ENCODE results near the gene ACER3. TPM values are rescaled to one million over a fixed set of nuclear protein-coding genes. Genes with fewer than 3 reads are reported as not detected.

The ACER3 gene
- total and polyA plus RNA-seq, 2 experiments from 2014 or later: 6.2 to 26.5 TPM

- Histone ChIP-seq H2AFZ (no peak overlapping the region), H3K9me2 (ENCODE audit: insufficient read depth) (no peaks in the 10 kb centered on the region), H3K27me3 (ENCODE audit: insufficient read depth) (no peaks in the 10 kb centered on the region), H3K4me3 (no peak overlapping the region), H3K4me2 (no peak overlapping the region), H3K36me3 (ENCODE audit: insufficient read depth) (no peaks in the 10 kb centered on the region), H3K79me2 (replicated peaks; ENCODE audit: insufficient read depth) (no peaks in the 10 kb centered on the region), H3F3A (replicated peaks; ENCODE audit: low read depth) (no peaks in the 10 kb centered on the region), H4K20me1 (replicated peaks; ENCODE audit: insufficient read depth) (no peaks in the 10 kb centered on the region), H3K27ac (ENCODE audit: low read depth) (no peak overlapping the region), H3K4me1 (ENCODE audit: insufficient read depth) (no peaks in the 10 kb centered on the region)
- H3K27ac Mint-ChIP-seq: no peak overlapping the region
- no peaks in the 10 kb centered on the region for H3K9me3 Mint-ChIP-seq
- no peak overlapping the region for H3K4me3 Mint-ChIP-seq
- TF ChIP-seq EZH2 (IDR thresholded peaks at IDR 0.05; ENCODE audit: low read depth, unreplicated experiment) (no peak), EZH2phosphoT487 (IDR thresholded peaks at IDR 0.05; ENCODE audit: unreplicated experiment) (no peak), POLR2AphosphoS5 (IDR thresholded peaks at IDR 0.05; ENCODE audit: low read depth) (no peak), CREB1 (CRISPR knock-in tag; IDR thresholded peaks at IDR 0.05; ENCODE audit: low read depth) (no peak), CTCF (conservative IDR thresholded peaks at IDR 0.05; ENCODE audit: low read depth in 2 of 2) (no peak), ZNF114 (CRISPR knock-in tag; IDR thresholded peaks at IDR 0.05) (no peak), ZNF331 (CRISPR knock-in tag; IDR thresholded peaks at IDR 0.05; ENCODE audit: low read depth) (no peak), STAT1 (IDR thresholded peaks at IDR 0.05; ENCODE audit: unreplicated experiment) (no peak), NANOG (IDR thresholded peaks at IDR 0.05; ENCODE audit: borderline replicate concordance) (no peak), ETS1 (IDR thresholded peaks at IDR 0.05) (no peak), JUNB (IDR thresholded peaks at IDR 0.05; ENCODE audit: unreplicated experiment) (no peak)
- TF ChIP-seq, protein P1, sequence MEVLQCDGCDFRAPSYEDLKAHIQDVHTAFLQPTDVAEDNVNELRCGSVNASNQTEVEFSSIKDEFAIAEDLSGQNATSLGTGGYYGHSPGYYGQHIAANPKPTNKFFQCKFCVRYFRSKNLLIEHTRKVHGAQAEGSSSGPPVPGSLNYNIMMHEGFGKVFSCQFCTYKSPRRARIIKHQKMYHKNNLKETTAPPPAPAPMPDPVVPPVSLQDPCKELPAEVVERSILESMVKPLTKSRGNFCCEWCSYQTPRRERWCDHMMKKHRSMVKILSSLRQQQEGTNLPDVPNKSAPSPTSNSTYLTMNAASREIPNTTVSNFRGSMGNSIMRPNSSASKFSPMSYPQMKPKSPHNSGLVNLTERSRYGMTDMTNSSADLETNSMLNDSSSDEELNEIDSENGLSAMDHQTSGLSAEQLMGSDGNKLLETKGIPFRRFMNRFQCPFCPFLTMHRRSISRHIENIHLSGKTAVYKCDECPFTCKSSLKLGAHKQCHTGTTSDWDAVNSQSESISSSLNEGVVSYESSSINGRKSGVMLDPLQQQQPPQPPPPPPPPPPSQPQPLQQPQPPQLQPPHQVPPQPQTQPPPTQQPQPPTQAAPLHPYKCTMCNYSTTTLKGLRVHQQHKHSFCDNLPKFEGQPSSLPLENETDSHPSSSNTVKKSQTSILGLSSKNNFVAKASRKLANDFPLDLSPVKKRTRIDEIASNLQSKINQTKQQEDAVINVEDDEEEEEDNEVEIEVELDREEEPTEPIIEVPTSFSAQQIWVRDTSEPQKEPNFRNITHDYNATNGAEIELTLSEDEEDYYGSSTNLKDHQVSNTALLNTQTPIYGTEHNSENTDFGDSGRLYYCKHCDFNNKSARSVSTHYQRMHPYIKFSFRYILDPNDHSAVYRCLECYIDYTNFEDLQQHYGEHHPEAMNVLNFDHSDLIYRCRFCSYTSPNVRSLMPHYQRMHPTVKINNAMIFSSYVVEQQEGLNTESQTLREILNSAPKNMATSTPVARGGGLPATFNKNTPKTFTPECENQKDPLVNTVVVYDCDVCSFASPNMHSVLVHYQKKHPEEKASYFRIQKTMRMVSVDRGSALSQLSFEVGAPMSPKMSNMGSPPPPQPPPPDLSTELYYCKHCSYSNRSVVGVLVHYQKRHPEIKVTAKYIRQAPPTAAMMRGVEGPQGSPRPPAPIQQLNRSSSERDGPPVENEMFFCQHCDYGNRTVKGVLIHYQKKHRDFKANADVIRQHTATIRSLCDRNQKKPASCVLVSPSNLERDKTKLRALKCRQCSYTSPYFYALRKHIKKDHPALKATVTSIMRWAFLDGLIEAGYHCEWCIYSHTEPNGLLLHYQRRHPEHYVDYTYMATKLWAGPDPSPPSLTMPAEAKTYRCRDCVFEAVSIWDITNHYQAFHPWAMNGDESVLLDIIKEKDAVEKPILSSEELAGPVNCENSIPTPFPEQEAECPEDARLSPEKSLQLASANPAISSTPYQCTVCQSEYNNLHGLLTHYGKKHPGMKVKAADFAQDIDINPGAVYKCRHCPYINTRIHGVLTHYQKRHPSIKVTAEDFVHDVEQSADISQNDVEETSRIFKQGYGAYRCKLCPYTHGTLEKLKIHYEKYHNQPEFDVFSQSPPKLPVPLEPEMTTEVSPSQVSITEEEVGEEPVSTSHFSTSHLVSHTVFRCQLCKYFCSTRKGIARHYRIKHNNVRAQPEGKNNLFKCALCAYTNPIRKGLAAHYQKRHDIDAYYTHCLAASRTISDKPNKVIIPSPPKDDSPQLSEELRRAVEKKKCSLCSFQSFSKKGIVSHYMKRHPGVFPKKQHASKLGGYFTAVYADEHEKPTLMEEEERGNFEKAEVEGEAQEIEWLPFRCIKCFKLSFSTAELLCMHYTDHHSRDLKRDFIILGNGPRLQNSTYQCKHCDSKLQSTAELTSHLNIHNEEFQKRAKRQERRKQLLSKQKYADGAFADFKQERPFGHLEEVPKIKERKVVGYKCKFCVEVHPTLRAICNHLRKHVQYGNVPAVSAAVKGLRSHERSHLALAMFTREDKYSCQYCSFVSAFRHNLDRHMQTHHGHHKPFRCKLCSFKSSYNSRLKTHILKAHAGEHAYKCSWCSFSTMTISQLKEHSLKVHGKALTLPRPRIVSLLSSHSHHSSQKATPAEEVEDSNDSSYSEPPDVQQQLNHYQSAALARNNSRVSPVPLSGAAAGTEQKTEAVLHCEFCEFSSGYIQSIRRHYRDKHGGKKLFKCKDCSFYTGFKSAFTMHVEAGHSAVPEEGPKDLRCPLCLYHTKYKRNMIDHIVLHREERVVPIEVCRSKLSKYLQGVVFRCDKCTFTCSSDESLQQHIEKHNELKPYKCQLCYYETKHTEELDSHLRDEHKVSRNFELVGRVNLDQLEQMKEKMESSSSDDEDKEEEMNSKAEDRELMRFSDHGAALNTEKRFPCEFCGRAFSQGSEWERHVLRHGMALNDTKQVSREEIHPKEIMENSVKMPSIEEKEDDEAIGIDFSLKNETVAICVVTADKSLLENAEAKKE (CRISPR knock-in tag; IDR thresholded peaks at IDR 0.05): no peak
- TF ChIP-seq, protein P2, sequence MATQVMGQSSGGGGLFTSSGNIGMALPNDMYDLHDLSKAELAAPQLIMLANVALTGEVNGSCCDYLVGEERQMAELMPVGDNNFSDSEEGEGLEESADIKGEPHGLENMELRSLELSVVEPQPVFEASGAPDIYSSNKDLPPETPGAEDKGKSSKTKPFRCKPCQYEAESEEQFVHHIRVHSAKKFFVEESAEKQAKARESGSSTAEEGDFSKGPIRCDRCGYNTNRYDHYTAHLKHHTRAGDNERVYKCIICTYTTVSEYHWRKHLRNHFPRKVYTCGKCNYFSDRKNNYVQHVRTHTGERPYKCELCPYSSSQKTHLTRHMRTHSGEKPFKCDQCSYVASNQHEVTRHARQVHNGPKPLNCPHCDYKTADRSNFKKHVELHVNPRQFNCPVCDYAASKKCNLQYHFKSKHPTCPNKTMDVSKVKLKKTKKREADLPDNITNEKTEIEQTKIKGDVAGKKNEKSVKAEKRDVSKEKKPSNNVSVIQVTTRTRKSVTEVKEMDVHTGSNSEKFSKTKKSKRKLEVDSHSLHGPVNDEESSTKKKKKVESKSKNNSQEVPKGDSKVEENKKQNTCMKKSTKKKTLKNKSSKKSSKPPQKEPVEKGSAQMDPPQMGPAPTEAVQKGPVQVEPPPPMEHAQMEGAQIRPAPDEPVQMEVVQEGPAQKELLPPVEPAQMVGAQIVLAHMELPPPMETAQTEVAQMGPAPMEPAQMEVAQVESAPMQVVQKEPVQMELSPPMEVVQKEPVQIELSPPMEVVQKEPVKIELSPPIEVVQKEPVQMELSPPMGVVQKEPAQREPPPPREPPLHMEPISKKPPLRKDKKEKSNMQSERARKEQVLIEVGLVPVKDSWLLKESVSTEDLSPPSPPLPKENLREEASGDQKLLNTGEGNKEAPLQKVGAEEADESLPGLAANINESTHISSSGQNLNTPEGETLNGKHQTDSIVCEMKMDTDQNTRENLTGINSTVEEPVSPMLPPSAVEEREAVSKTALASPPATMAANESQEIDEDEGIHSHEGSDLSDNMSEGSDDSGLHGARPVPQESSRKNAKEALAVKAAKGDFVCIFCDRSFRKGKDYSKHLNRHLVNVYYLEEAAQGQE (IDR thresholded peaks at IDR 0.05; ENCODE audit: unreplicated experiment): no peak
- no peak for ATAC-seq
- H3K27me3 Mint-ChIP-seq (ENCODE audit: insufficient read depth, low read depth, poor library complexity): no peaks in the 10 kb centered on the region
- no peaks in the 10 kb centered on the region for H3K4me1 Mint-ChIP-seq
- H3K36me3 Mint-ChIP-seq (ENCODE audit: low read depth): no peaks in the 10 kb centered on the region
- DNase-seq (ENCODE audit: low spot score): no peak
These were observed 10.6 kb upstream of the ACER3 start for GRCh38 chr11:76850130-76850529.
